Chondrocyte (in vitro differentiated cells): ENCODE results near the gene PCDH8. TPM values are rescaled to one million over a fixed set of nuclear protein-coding genes. Genes with fewer than 3 reads are reported as not detected.

Source experiments
- DNase-seq: peaks from one replicate; pipeline ENCODE4 v3.0.0; 2021; ENCODE audit warnings: mixed read lengths, low spot score
- H3K27ac Mint-ChIP-seq: one replicate; pipeline ENCODE4 v1.8.0; 2021; ENCODE audit warnings: mild to moderate bottlenecking, moderate library complexity, mixed read lengths; ENCODE audit not compliant: unreplicated experiment
- H3K27me3 Mint-ChIP-seq: 2 replicates; pipeline ENCODE4 v1.8.0; 2021; ENCODE audit warnings: low read depth, mixed read lengths
- H3K36me3 Mint-ChIP-seq: 2 replicates; pipeline ENCODE4 v1.8.0; 2021; ENCODE audit warnings: low read depth, mixed read lengths
- H3K4me1 Mint-ChIP-seq: 2 replicates; pipeline ENCODE4 v1.8.0; 2021; ENCODE audit warnings: low read depth, mild to moderate bottlenecking, mixed read lengths
- H3K4me3 Mint-ChIP-seq: one replicate; pipeline ENCODE4 v1.8.0; 2021; ENCODE audit warnings: mild to moderate bottlenecking, moderate library complexity, mixed read lengths; ENCODE audit not compliant: unreplicated experiment
- H3K9me3 Mint-ChIP-seq: 2 replicates; pipeline ENCODE4 v1.8.0; 2021; ENCODE audit warnings: low read depth, mixed read lengths
- total RNA-seq: library from RNA; stranded (reverse); gene quantifications from 3 replicates; pipeline ENCODE4 v1.2.1, GENCODE V29; 2021
- TF ChIP-seq, protein P1 (sequence below): fragments of 200-600 bp; sonication (generic); IDR thresholded peaks from 2 replicates; pipeline ENCODE4 v1.5.0; 2021; ENCODE audit warnings: antibody characterized with exemption, mild to moderate bottlenecking, moderate library complexity

PCDH8 gene
- total RNA-seq, 1 donor from 2014 or later = not detected

DNA sequence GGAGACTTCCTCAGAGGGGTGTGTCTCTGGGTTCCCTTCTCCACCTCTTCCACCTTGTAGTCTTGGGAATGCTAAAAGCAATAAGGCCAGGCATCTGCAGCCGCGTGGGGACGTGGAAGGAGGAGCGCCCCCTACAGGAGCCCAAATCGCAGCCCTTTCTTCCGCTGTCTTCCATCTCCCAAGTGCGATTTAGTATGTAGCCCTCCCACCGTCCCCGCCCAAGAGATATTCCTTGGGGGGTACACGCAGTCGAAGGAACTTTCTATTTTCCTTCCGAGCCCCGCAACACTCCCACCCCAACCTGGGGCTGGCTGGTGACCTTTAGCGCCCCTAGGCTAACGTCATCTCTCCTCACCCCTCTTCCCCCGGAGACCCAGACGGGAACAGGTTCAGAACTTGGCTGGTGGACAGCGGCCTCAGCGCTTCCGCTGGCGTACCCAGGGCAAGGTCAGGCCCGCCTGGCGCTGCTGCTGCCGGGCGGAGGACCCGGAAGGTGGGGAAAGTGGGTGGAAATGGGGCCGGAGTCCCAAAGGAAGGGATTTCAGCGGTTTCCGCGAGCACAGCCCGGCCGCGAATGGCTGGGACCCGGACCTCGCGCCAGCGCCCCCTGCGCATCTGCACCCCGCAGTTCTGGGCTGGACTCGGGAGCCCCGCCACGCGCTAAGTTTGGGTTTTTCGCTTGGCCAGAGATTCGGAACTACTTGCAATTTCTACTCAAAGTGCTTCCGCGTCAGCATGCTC lies 2.1 kb upstream of the PCDH8 start:
- H3K9me3 Mint-ChIP-seq = peaks cover 2% of the 10 kb centered on the region
- H3K27me3 Mint-ChIP-seq = peaks cover 40% of the 10 kb centered on the region
- H3K36me3 Mint-ChIP-seq = peaks cover 2% of the 10 kb centered on the region
- H3K4me1 Mint-ChIP-seq = peaks cover 21% of the 10 kb centered on the region
- peak overlapping the region; percentile 51 for H3K27ac Mint-ChIP-seq
- TF ChIP-seq, protein P1, sequence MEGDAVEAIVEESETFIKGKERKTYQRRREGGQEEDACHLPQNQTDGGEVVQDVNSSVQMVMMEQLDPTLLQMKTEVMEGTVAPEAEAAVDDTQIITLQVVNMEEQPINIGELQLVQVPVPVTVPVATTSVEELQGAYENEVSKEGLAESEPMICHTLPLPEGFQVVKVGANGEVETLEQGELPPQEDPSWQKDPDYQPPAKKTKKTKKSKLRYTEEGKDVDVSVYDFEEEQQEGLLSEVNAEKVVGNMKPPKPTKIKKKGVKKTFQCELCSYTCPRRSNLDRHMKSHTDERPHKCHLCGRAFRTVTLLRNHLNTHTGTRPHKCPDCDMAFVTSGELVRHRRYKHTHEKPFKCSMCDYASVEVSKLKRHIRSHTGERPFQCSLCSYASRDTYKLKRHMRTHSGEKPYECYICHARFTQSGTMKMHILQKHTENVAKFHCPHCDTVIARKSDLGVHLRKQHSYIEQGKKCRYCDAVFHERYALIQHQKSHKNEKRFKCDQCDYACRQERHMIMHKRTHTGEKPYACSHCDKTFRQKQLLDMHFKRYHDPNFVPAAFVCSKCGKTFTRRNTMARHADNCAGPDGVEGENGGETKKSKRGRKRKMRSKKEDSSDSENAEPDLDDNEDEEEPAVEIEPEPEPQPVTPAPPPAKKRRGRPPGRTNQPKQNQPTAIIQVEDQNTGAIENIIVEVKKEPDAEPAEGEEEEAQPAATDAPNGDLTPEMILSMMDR = peak; percentile 39
- H3K4me3 Mint-ChIP-seq = peak overlapping the region; percentile 78
- no peak for DNase-seq

DNA sequence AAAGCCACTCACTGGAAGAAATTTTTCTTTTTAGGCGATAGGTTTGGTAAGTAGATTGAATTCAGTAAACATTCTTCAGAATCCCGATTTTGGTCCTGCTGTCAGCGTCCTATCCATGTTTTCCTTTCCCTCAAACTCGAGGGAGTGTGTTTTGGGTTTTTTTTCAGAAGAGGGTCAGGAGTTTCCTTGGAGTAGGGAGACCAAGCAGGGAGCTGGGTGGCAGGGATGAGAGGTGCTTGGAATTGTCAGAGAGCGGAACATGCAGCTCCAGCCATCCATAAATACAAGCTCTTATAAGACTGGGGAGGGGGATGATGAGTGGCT lies 1.6 kb upstream of the PCDH8 start:
- H3K27me3 Mint-ChIP-seq = peaks cover 39% of the 10 kb centered on the region
- TF ChIP-seq, protein P1 = no peak
- peaks cover 3% of the 10 kb centered on the region for H3K36me3 Mint-ChIP-seq
- peak overlapping the region; percentile 36 for H3K4me3 Mint-ChIP-seq
- peaks cover 21% of the 10 kb centered on the region for H3K4me1 Mint-ChIP-seq
- no peak overlapping the region for H3K27ac Mint-ChIP-seq
- peaks cover 4% of the 10 kb centered on the region for H3K9me3 Mint-ChIP-seq
- no peak for DNase-seq

DNA sequence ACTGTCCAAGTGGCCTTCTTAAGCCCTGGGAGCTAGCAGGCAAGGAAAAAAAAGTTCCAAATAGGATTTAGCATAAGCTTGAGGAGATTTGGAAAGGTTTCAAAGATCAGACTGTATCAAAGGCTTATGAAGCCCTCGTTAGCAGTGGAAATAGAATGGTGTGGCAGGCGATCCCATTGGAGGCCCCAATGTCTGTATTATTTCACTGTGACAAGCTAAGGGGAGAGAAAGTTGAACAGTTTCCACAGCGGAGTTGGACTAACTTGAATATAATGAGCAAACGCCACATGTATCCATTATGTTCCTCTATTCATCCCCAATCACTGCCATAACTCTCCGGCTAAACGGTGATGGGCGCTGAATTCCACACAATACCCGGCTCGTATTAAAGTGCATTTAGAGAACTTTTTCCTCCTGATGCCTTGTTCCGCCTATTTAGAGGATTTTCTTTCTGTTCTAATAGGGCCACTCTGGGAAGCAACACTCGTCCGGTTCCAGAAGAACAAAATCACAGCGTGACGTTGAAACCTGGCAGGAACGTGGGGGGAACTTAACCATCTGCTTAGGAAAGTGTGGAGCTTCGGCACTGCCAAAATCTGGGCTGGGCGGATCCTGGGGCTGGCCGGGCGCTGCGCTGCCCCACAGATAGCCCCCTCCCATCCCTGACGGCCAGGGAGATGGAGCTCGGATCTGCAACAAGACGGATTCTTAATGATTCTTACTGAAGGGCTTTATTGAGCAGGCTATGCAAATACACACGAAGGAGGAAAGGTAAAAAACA lies 1.0 kb upstream of the PCDH8 start:
- TF ChIP-seq, protein P1 = no peak
- no peak for DNase-seq
- Mint-ChIP-seq H3K9me3 (peaks cover 5% of the 10 kb centered on the region), H3K4me1 (peaks cover 21% of the 10 kb centered on the region), H3K27ac (no peak overlapping the region), H3K27me3 (peaks cover 39% of the 10 kb centered on the region), H3K4me3 (peak overlapping the region; percentile 36), H3K36me3 (peaks cover 4% of the 10 kb centered on the region)

DNA sequence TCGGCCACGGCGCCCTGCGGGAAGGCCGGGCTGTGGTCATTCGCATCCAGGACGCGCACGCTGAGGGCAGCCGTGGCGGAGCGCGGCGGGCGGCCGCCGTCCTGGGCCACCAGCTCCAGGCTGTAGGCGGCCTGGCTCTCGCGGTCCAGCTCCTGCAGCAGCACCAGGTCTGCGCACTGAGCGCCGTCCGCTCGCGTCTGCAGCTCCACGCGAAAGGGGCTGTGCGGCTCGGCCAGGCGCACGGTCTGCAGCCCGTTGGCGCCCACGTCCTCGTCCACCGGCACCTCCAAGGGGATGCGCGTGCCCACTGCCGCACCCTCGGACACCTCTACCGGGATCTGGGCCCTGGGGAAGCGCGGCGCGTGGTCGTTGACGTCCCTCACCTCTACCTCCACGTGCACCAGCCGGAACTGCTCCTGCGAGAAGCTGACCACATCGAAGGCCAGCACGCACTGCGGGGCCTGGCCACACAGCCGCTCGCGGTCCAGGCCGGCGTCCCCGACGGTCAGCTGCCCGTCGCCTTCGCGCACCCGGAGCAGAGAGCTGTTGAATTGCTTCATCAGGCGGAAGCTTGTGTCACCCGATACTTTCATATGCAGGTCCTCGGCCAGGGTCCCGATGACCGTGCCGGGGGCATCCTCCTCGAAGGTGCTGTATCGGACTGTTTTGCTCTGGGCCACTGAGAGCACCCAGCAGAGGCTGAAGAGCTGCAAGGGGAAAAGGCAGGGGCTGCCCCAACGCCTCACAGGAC lies 583 bp downstream of the PCDH8 start:
- no peak overlapping the region for H3K4me3 Mint-ChIP-seq
- peaks cover 21% of the 10 kb centered on the region for H3K4me1 Mint-ChIP-seq
- no peak overlapping the region for H3K27ac Mint-ChIP-seq
- peaks cover 49% of the 10 kb centered on the region for H3K27me3 Mint-ChIP-seq
- H3K36me3 Mint-ChIP-seq = peaks cover 4% of the 10 kb centered on the region
- DNase-seq = no peak
- TF ChIP-seq, protein P1 = no peak
- H3K9me3 Mint-ChIP-seq = peaks cover 5% of the 10 kb centered on the region

DNA sequence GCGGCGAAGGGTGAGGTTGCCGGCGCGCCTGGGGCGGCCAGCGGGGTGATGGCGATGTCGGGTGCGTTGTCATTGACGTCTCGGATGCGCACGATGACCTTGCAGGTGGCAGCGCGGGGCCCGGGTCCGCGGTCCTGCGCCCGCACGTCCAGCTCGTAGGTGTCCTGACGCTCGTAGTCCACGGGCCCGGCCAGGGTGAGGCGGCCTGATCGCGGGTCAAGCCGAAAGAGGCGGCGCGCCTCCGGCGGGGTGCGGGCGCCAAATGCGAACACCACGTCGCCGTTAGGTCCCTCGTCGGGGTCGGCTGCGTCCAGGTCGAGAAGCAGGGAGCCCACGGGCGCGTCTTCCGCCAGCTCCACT lies 1.1 kb downstream of the PCDH8 start:
- TF ChIP-seq, protein P1 = no peak
- no peak for DNase-seq
- Mint-ChIP-seq H3K4me3 (no peak overlapping the region), H3K36me3 (peaks cover 4% of the 10 kb centered on the region), H3K27me3 (peaks cover 53% of the 10 kb centered on the region), H3K27ac (no peak overlapping the region), H3K9me3 (peaks cover 5% of the 10 kb centered on the region), H3K4me1 (peaks cover 21% of the 10 kb centered on the region)
